Omental fat pad (tissue), 4 donors: ENCODE results near the gene NCOA3. TPM values are rescaled to one million over a fixed set of nuclear protein-coding genes. Genes with fewer than 3 reads are reported as not detected.

Experiments used
- ATAC-seq: fragments of 150-250 bp; one replicate; pipeline ENCODE4 v1.9.1; 2016; ENCODE audit warnings: mild to moderate bottlenecking, moderate library complexity; ENCODE audit not compliant: low FRiP score
- DNase-seq: peaks from one replicate; pipeline ENCODE4 v3.0.0-alpha.2; 2019; ENCODE audit warnings: low spot score
- CTCF ChIP-seq, 3 donors: fragments of 450-650 bp; IDR thresholded peaks; one replicate each; pipeline ENCODE4 v1.5.1; 2016 to 2017; ENCODE audit warnings: antibody characterized with exemption in 3 of 3, mild to moderate bottlenecking in 3 of 3, moderate library complexity in 2 of 3
- total RNA-seq, 4 donors: library from RNA; depleted of rRNA; stranded (reverse); fragments of >200 nt; gene quantifications; one replicate each; pipeline ENCODE4 v1.1.0, GENCODE V29; 2016

The NCOA3 gene
- total RNA-seq, 4 donors from 2014 or later, result 33.7 to 70.6 (median 43.7) TPM

GRCh38 chr20:47674145-47674544, 172.5 kb downstream of the NCOA3 start:
- ATAC-seq (no peak), DNase-seq (no peak)
- no peak for TF ChIP-seq CTCF (IDR thresholded peaks at IDR 0.05)

- ATAC-seq (no peak), DNase-seq (no peak)
- TF ChIP-seq CTCF (IDR thresholded peaks at IDR 0.05), result no peak
These were observed 173.0 kb downstream of the NCOA3 start for GRCh38 chr20:47674686-47675085.

- no peak for TF ChIP-seq CTCF (IDR thresholded peaks at IDR 0.05)
- DNase-seq, result no peak
- ATAC-seq, result no peak
These were observed 173.8 kb downstream of the NCOA3 start for GRCh38 chr20:47675190-47676142.

- TF ChIP-seq CTCF (IDR thresholded peaks at IDR 0.05), result no peak
- ATAC-seq (no peak), DNase-seq (no peak)
These were observed 174.6 kb downstream of the NCOA3 start for GRCh38 chr20:47676219-47676721.

- DNase-seq, result no peak
- ATAC-seq, result no peak
- TF ChIP-seq CTCF (IDR thresholded peaks at IDR 0.05), result no peak
These were observed 175.4 kb downstream of the NCOA3 start for GRCh38 chr20:47676912-47677634.

GRCh38 chr20:47677635-47678453, 176.2 kb downstream of the NCOA3 start:
- peak; percentile 70 for ATAC-seq
- no peak for DNase-seq

More at GRCh38 chr20:47677635-47678453, 176.2 kb downstream of the NCOA3 start:
- peak in 1 of 3 donors; percentile 21 for TF ChIP-seq CTCF (IDR thresholded peaks at IDR 0.05)
